LNCAP (cell line): ENCODE results near the gene FBLN2.

Experiments used
- TF ChIP-seq, protein P1 (sequence below): fragments of 450-650 bp; IDR thresholded peaks from 2 replicates; pipeline ENCODE4 v1.5.1; 2017; ENCODE audit warnings: mild to moderate bottlenecking

The FBLN2 gene

DNA sequence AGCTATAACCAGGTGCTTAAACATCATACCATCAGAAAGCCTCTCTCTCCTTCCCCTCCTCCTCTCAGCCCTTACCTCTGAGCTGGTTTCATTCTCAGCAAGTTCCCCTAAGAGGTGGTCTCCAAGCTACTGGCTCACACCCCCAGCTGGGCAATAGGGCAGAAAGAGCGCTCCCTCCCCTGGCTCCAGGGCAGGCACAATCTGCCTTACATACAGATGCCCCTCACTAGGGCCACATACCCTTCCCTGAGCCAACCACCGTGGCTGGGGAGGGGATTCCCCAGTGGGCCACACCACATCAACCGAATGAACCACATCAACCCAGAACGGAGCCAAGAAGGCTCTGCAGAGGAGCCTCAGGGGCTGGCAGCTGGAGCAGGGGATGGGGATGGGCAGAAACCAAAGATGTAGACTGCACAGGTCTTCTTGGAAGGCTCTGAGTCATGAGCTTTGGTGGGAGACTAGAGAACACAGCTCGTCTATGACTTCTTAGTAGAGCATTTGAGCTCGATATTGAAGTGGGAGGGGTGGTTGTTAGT, 4.6 kb upstream of the FBLN2 start:
- TF ChIP-seq, protein P1, sequence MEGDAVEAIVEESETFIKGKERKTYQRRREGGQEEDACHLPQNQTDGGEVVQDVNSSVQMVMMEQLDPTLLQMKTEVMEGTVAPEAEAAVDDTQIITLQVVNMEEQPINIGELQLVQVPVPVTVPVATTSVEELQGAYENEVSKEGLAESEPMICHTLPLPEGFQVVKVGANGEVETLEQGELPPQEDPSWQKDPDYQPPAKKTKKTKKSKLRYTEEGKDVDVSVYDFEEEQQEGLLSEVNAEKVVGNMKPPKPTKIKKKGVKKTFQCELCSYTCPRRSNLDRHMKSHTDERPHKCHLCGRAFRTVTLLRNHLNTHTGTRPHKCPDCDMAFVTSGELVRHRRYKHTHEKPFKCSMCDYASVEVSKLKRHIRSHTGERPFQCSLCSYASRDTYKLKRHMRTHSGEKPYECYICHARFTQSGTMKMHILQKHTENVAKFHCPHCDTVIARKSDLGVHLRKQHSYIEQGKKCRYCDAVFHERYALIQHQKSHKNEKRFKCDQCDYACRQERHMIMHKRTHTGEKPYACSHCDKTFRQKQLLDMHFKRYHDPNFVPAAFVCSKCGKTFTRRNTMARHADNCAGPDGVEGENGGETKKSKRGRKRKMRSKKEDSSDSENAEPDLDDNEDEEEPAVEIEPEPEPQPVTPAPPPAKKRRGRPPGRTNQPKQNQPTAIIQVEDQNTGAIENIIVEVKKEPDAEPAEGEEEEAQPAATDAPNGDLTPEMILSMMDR: no peak

DNA sequence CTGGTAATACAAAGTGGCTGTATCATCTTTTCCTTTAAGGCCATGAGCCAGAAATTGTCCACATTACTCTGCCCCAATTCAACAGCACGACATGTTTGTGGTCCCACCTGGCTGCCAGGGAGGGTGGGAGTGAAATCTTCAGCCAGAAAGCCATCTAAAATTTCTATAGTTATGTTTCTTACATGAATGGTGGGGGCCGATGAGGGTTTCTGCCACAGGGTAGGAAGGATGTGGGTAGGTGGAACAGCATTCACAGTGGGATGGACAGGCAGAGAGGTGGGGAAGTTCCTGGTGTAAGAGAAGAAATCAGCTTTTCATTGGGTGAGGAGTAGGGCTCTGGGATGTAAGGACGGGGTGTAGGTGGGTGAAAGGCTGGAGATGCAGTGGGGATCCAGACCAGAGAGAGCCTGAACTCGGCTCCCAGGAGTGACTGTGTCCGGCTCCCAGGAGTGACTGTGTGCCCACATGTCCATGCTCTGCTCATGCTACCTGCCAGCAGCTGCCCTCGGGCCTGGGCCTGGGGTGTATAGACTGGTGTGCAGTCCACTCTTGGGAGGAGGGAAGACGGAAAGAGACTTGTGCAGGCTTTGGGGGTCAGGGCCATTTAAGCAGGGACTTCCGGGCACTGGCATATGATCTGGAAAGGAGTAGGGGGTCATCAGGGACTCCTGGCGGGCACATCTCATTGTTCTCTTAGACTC, 3.8 kb upstream of the FBLN2 start:
- TF ChIP-seq, protein P1: no peak

DNA sequence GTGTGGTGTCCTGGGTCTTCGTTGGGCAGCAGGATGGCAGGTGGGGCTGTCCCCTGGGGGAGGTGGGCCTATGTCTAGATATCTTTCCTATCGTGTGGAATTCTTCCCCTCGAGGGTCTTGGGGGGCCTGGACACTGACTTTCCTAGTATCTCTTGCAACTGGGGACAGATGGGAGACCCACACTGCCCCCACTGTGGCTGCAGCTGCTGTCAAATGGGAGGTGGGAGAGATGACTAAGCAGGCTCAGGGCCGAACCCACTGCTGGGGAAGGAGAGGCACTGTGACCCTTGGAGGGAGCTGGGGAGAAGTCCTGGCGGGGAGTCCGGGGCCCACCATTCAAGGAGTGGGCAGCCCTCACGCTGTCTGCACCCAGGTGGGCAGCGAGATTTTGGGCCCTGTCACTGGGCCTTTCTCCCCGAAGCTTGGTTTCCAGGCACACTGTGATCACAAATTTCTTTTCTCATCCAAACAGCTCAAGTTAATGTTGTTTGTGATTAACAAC, 2.9 kb upstream of the FBLN2 start:
- TF ChIP-seq, protein P1: no peak

DNA sequence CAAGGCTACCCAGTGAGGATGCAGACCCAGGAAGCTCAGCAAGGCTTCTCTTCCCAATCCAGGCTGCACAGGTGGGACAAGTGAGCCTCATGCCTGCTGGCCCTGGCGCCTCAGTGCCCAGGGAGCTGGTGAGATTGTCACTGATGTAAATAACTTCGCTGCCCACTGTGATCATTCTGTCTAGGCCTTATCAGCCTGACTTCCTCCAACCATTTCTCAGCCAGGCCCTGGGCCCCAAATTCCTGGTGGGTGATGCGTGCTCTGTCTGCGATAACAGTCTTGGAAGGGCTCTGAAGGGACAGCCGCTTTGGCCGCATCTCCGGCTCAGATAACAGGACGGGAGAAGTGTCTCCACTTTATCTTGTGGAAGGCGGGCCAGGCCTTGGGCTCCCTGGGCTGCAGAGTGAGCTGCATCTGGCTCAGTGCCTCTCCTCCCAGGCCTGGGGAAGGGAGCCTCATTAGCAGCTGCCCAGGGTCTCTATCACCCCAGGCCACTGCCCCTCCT, 2.2 kb upstream of the FBLN2 start:
- TF ChIP-seq, protein P1: no peak

DNA sequence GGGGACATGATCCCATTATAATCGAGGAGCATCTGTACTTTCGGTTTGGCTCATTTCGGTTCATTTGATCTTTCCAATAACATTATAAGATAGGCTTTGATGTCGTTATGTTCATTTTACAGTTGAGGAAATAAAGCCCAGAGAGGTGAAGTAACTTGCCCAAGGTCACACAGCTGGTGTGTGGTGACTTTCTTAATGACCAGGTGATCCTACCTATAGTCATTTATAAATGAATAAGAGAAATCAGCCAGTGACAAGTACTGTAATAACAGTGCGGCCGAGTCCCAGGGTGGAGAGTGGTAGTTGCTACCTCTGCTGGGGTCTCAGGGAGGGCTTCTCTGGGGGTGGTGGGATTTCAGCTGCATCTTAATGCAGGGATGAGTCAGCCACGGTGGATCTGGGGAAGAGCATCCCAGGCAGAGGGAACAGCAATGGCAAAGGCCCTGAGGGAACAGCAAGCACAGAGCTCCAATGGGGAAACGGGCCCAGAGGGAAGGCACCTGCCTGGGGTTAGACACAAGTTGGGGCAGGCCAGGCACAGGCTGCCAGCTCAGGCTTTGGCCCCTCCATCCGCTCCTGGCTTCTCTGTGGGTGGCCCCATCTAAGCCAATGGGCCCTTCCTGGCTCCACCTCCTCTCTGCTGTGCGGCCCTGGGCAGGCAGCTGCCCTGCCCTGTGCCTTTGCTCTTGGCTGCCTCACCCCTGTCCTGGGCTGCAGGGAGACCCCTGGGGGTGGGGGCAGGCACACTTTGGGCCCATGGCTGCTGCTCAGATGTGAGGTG, 1.1 kb upstream of the FBLN2 start:
- TF ChIP-seq, protein P1: no peak

DNA sequence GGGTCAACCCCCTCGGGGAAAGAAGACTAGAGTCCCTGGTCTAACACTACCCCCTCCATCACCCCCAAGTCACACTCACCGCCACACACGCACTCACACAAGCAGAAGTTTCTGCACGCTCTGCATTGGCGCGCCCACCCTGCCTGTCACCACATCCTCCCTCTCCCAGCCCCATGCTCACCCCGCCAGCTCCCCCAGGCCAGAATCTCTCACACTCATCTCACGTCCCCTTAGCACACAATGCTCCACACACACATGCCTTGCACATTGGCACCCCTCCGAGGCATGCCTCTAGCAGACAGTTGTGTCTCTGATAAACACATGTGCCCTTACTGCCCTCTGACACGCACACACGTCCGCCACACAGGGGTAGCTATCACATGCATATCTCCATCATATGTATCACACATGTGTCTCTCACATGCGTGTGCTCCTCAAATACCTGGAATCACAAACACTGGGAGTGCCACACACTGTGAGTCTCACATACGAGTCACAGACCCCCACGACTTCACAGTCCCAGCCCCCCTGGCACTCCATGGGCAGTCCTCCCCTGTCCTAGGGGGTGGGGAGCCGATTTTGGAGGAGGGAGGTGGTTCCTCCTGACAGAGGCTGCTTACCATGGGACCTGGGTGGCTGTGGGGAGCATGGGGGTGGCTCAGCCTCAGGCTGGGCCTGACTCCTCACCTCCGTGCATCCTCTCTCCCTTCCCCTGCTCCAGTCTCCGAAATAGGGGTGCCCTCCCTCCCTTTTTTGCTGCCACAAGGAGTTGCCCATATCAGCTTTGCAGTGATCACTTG, 898 bp downstream of the FBLN2 start:
- TF ChIP-seq, protein P1: no peak

DNA sequence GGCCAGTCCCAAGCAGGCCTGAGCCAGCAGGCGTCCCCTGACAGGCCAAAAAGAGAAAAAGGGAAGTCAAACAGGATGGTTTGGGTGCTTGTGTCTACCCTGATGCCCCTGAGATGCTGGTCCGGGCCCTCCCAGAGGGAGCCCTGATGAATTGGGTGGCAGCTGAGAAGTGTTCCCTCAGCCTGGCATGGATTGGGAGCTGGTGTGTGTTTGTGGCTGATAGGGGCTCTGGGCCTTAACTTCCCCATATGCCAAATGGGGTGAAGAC, 1.4 kb downstream of the FBLN2 start:
- TF ChIP-seq, protein P1: no peak
